ENCODE data around the gene ABCD1. TPM values are rescaled to one million over a fixed set of nuclear protein-coding genes. Genes with fewer than 3 reads are reported as not detected.
"Not testable (repeated sequence)": the region's sequence is repeated elsewhere in the genome, so short reads cannot be mapped to it uniquely, and the experiment has no call there.

The ABCD1 gene
- total RNA-seq, 1 experiment from 2014 or later = 5.3 TPM

GRCh38 chrX:153693216-153694086, 31.2 kb upstream of the ABCD1 start:
- in situ Hi-C loops (cut with HindIII; ENCODE audit: low sequenced_read_pairs) = no loop called here
- DNase-seq (ENCODE audit: low spot score) = no peak

GRCh38 chrX:153694256-153694655, 30.4 kb upstream of the ABCD1 start:
- in situ Hi-C loops (cut with HindIII; ENCODE audit: low sequenced_read_pairs); DNase-seq (ENCODE audit: low spot score): not testable (repeated sequence)

GRCh38 chrX:153694687-153695270, 29.9 kb upstream of the ABCD1 start:
- DNase-seq (ENCODE audit: low spot score) = no peak
- in situ Hi-C loops (cut with HindIII; ENCODE audit: low sequenced_read_pairs) = no loop called here

DNA sequence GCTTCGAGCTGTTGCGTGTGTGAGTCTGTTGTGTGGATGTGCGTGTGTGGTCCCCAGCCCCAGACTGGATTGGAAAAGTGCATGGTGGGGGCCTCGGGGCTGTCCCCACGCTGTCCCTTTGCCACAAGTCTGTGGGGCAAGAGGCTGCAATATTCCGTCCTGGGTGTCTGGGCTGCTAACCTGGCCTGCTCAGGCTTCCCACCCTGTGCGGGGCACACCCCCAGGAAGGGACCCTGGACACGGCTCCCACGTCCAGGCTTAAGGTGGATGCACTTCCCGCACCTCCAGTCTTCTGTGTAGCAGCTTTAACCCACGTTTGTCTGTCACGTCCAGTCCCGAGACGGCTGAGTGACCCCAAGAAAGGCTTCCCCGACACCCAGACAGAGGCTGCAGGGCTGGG, 28.6 kb upstream of the ABCD1 start:
- DNase-seq (ENCODE audit: low spot score) = no peak
- in situ Hi-C loops (cut with HindIII; ENCODE audit: low sequenced_read_pairs) = no loop called here

DNA sequence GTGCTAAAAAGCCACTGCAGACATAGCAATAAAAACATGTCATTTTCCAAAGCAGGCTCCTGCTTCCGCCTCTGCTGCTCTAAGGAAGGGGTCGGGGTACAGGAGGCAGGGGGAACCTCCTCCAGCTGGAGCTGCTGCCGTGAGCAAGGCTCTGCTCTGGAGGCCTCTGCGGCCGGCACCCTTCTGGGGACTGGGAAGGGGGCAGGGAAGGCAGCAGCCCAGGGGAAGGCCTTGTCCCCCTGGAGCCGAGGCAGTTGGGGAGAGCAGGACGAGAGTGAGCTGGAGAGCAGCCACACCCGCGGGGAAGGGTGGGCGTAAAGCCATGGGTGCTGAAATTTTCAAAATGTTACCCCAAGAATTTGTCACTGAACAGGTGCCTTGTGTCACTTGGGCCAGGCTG, 28.1 kb upstream of the ABCD1 start:
- DNase-seq (ENCODE audit: low spot score); in situ Hi-C loops (cut with HindIII; ENCODE audit: low sequenced_read_pairs): not testable (repeated sequence)

- in situ Hi-C loops (cut with HindIII; ENCODE audit: low sequenced_read_pairs) = not testable (repeated sequence)
These were observed 27.5 kb upstream of the ABCD1 start for GRCh38 chrX:153696986-153697722.

DNA sequence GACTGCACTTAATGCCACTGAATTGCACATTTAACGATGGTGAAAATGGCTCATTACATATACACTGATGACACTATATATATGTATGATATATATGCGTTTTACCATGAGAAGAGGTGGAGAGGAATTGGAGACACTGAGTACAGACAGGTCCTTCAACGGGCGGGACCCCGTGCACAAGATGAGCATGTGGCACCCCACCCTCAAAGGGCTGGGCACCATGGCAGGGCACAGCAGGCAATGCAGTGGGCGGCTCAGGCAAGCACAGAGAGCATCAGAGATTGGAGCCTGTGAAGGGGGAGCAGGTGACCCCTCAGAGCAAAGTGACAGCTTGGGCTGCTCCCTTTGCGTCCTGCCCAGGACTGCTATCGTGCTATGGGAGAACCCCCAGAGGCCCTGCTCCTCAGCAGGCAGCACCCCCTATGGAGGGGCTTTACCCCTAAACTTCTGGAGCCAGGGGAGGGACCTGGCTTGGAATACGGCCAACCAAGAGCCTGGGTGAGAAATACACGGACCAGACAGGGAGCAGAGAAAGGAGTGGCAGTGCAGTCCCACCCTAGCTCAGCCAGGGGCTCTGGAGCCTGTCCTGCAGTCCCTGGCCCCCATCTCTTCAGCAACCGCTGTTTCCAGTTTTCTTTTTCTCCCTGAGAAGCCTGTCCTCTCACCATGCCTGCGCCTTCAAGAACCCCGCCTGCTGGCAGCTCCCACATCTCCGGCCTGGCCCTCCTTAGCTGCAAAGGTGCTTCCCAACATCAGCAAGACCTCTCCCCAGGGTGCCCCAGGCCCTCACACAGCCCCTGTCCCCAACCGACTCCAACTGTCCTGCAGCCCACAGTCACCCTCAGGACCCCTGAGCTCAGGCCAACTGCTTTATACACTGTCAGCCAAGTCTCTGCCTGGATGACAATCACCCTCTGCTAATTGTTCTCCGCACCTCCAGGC, 26.5 kb upstream of the ABCD1 start:
- in situ Hi-C loops (cut with HindIII; ENCODE audit: low sequenced_read_pairs) = no loop called here
- no peak for DNase-seq (ENCODE audit: low spot score)

More at GRCh38 chrX:153696986-153697722, 27.5 kb upstream of the ABCD1 start:
- DNase-seq (ENCODE audit: low spot score) = not testable (repeated sequence)

GRCh38 chrX:153699210-153699783, 25.4 kb upstream of the ABCD1 start:
- in situ Hi-C loops (cut with HindIII; ENCODE audit: low sequenced_read_pairs); DNase-seq (ENCODE audit: low spot score): not testable (repeated sequence)

DNA sequence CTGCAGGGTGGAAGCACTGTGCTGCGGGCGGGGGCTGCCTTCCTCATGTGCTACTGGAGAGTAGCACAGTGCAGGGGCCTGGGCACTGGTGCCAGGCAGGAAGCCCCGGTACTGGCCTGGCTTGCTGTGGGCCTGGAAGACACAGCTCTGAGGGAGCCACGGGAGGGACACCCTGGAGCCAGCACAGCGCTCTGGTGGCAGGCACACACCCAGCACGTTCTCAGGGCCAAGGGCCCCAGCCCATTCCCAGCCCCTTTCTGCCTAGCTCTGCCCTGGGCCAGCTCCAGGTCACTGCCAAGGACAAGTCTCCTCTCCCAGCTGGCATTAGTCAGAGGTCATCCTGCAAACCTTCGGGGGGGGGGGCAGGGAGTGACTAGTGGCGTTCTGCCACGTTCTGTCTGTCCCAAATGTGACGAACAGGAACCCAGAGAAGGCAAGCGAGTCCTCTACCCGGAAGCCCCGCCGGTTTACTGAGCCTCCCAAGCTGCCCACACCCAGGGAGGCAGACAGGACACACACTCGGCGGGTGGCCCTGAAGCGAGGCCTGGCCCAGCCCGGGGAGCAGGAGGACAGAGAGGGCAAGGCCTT, 24.8 kb upstream of the ABCD1 start:
- in situ Hi-C loops (cut with HindIII; ENCODE audit: low sequenced_read_pairs); DNase-seq (ENCODE audit: low spot score): not testable (repeated sequence)

GRCh38 chrX:153700376-153700945, 24.2 kb upstream of the ABCD1 start:
- DNase-seq (ENCODE audit: low spot score) = no peak
- in situ Hi-C loops (cut with HindIII; ENCODE audit: low sequenced_read_pairs) = no loop called here

GRCh38 chrX:153700967-153701366, 23.7 kb upstream of the ABCD1 start:
- in situ Hi-C loops (cut with HindIII; ENCODE audit: low sequenced_read_pairs) = no loop called here
- no peak for DNase-seq (ENCODE audit: low spot score)

- no peak for DNase-seq (ENCODE audit: low spot score)
- in situ Hi-C loops (cut with HindIII; ENCODE audit: low sequenced_read_pairs) = no loop called here
These were observed 22.9 kb upstream of the ABCD1 start for GRCh38 chrX:153701706-153702105.

DNA sequence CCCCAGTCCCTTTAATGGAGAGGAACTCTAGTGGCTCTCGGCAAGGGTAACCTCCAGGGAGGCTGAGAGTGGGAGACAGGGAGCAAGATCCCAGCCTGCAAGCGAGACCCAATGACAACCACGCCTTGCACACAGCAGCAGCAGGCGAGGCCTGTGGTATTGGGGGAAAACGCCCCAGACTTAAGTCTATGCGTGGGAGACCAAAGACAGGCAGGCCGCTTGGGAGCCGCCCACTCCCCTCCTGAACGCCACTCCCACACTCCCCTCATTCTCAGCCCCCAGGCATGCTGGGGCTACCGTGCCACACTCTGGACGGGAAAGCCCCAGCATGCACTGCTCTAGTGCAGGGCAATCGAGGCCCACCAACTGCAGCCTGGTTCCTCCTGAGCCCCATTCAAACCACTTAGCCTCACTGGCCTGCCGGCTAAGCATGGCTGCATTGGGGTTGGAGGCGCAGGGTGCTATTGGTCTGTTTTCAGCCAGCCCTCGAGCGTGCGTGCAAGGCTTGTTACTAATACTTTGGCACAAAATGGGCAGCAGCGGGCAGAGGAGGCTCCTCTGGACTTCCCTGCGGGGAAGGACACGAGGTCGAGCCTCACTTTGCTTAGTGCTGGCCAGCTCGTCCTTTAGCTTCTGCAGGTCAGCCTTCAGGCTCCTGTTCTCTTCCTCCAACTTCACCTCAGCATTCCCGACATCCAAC, 22.2 kb upstream of the ABCD1 start:
- no peak for DNase-seq (ENCODE audit: low spot score)
- in situ Hi-C loops (cut with HindIII; ENCODE audit: low sequenced_read_pairs) = no loop called here

GRCh38 chrX:153703036-153703370, 21.7 kb upstream of the ABCD1 start:
- in situ Hi-C loops (cut with HindIII; ENCODE audit: low sequenced_read_pairs) = no loop called here
- DNase-seq (ENCODE audit: low spot score) = peak; percentile 32

- peak; percentile 39 for DNase-seq (ENCODE audit: low spot score)
These were observed 20.6 kb upstream of the ABCD1 start for GRCh38 chrX:153704021-153704526.

DNA sequence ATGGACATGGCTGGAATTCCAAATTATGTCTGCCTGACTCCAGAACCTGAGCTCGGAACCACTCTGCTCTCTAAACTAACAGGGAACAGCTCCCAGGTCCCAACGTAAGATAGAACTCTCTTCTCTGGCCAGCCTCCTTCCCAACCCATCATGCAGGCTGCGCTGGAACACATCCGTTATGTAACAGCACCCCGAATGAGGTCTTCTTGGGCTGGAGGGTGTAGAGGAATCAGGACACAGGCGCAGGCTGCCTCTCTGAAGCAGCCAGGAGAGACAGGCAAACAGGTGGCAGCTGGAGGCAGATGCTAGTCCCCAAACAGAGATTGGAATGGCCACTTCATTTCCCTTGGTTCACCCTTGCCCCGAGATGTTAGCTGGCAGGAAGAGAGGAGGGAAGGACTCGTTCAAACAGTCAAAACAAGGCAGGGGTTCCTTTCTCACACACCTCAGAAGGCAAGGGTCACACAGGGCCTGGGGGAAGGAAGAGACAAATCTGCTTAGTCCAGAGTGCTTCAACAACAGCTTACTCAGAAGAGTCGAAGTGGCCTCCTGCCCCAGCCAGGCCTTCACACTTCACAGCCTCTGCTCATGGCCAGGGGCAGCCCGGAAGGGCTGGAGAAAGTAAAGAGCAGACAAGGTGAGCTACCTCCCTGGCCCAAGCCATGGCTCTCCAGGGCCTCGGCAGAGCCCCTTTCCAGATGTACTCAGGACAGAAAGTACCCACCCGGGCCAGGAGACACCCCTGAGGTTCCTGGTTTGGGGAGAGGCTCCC, 19.8 kb upstream of the ABCD1 start:
- in situ Hi-C loops (cut with HindIII; ENCODE audit: low sequenced_read_pairs) = not testable (repeated sequence)

More at GRCh38 chrX:153704021-153704526, 20.6 kb upstream of the ABCD1 start:
- in situ Hi-C loops (cut with HindIII; ENCODE audit: low sequenced_read_pairs) = no loop called here

More for the DNA sequence above, 19.8 kb upstream of the ABCD1 start:
- DNase-seq (ENCODE audit: low spot score) = peak; percentile 57

Measured in G401 (cell line).